CD8-positive, alpha-beta memory T cell (primary cell): ENCODE data around the gene CHD5. TPM values are rescaled to one million over a fixed set of nuclear protein-coding genes. Genes with fewer than 3 reads are reported as not detected.
"Not testable (repeated sequence)": the region's sequence is repeated elsewhere in the genome, so short reads cannot be mapped to it uniquely, and the experiment has no call there.

Experiments used
- CTCF ChIA-PET: fragments of 350-600 bp; sonication (Branson Sonifier 250); formaldehyde crosslinking; loops from one replicate; lab custom pipeline; 2021; ENCODE audit warnings: antibody characterized with exemption; lab: Charles Lee
- POLR2A ChIA-PET: fragments of 350-600 bp; sonication (Branson Sonifier 250); formaldehyde crosslinking; loops from one replicate; lab custom pipeline; 2021; ENCODE audit warnings: antibody characterized with exemption; lab: Charles Lee
- DNase-seq, 5 donors: peaks; one replicate each; pipeline versions ENCODE4 v3.0.0 to v3.0.0-alpha.2; 2020 to 2022; ENCODE audit warnings: mixed read lengths in 1 of 5
- H3K27ac ChIP-seq: one replicate; pipeline ENCODE4 v1.7.0; 2013; ENCODE audit warnings: low read depth, mild to moderate bottlenecking, low read length, moderate library complexity
- H3K27me3 ChIP-seq: 2 replicates; pipeline ENCODE4 v1.7.0; 2013; ENCODE audit warnings: low read length, mild to moderate bottlenecking; ENCODE audit not compliant: insufficient read depth, poor library complexity, severe bottlenecking
- H3K36me3 ChIP-seq: 2 replicates; pipeline ENCODE4 v1.7.0; 2013; ENCODE audit warnings: mild to moderate bottlenecking, low read length, moderate library complexity; ENCODE audit not compliant: insufficient read depth
- H3K4me1 ChIP-seq: 2 replicates; pipeline ENCODE4 v1.7.0; 2013; ENCODE audit warnings: mild to moderate bottlenecking, low read length, moderate library complexity; ENCODE audit not compliant: insufficient read depth
- H3K4me3 ChIP-seq: 2 replicates; pipeline ENCODE4 v1.7.0; 2013; ENCODE audit warnings: mild to moderate bottlenecking, low read length
- H3K9me3 ChIP-seq: 2 replicates; pipeline ENCODE4 v1.7.0; 2013; ENCODE audit warnings: mild to moderate bottlenecking, low read length
- H3K27ac Mint-ChIP-seq, 8 donors: one replicate each; pipeline ENCODE4 v1.8.0; 2020 to 2021; ENCODE audit warnings: mixed read lengths in 8 of 8, mild to moderate bottlenecking in 6 of 8, inconsistent platforms in 3 of 8, moderate library complexity in 3 of 8
- H3K27me3 Mint-ChIP-seq, 2 donors: one replicate each; pipeline ENCODE4 v1.8.0; 2020 to 2021; ENCODE audit warnings: mixed read lengths in 2 of 2, mild to moderate bottlenecking in 1 of 2, moderate library complexity in 1 of 2
- H3K36me3 Mint-ChIP-seq, 3 donors: one replicate each; pipeline ENCODE4 v1.8.0; 2020 to 2021; ENCODE audit warnings: mixed read lengths in 3 of 3, inconsistent platforms in 1 of 3, mild to moderate bottlenecking in 1 of 3
- H3K4me1 Mint-ChIP-seq, 3 donors: one replicate each; pipeline ENCODE4 v1.8.0; 2020 to 2021; ENCODE audit warnings: mixed read lengths in 3 of 3, inconsistent platforms in 1 of 3, mild to moderate bottlenecking in 1 of 3
- H3K4me3 Mint-ChIP-seq, 7 donors: one replicate each; pipeline ENCODE4 v1.8.0; 2020 to 2021; ENCODE audit warnings: mixed read lengths in 7 of 7, mild to moderate bottlenecking in 6 of 7, moderate library complexity in 4 of 7, inconsistent platforms in 2 of 7
- H3K9me3 Mint-ChIP-seq, 5 donors: one replicate each; pipeline ENCODE4 v1.8.0; 2020 to 2022; ENCODE audit warnings: mixed read lengths in 5 of 5, mild to moderate bottlenecking in 3 of 5, moderate library complexity in 2 of 5, inconsistent platforms in 1 of 5
- polyA plus RNA-seq: library from polyadenylated mRNA; unstranded; fragments of 300-500 nt; fragmentation: Illumina TruSeq; gene quantifications from one replicate; pipeline ENCODE4 v1.2.3, GENCODE V29; 2021
- total RNA-seq, 2 experiments: library from RNA; stranded (reverse); gene quantifications; one replicate each; pipeline ENCODE4 v1.2.3, GENCODE V29; 2021

The CHD5 gene
- total and polyA plus RNA-seq, 3 experiments from 2014 or later: 0.61 to 0.82 TPM; not detected in 1

- no peak overlapping the region for H3K4me3 ChIP-seq
- H3K27ac Mint-ChIP-seq: peak overlapping the region in 1 of 8 donors; percentile 68
- H3K9me3 Mint-ChIP-seq: no peaks in the 10 kb centered on the region
- H3K36me3 ChIP-seq: peaks cover 3% of the 10 kb centered on the region
- ChIA-PET POLR2A (no interaction called here), CTCF (no interaction called here)
- H3K36me3 Mint-ChIP-seq: peaks cover 0 to 76% (median 0%) of the 10 kb centered on the region in 3 donors
- H3K27me3 Mint-ChIP-seq: no peaks in the 10 kb centered on the region
- H3K4me3 Mint-ChIP-seq: no peak overlapping the region
- peaks cover 13 to 23% (median 13%) of the 10 kb centered on the region in 3 donors for H3K4me1 Mint-ChIP-seq
- no peaks in the 10 kb centered on the region for H3K27me3 ChIP-seq
- no peak overlapping the region for H3K27ac ChIP-seq
- no peaks in the 10 kb centered on the region for H3K9me3 ChIP-seq
- no peak for DNase-seq
- H3K4me1 ChIP-seq: no peaks in the 10 kb centered on the region
These were observed 114.8 kb downstream of the CHD5 start for GRCh38 chr1:6065093-6065858.

GRCh38 chr1:6063532-6064053, 116.5 kb downstream of the CHD5 start:
- H3K4me3 ChIP-seq, H3K9me3 ChIP-seq, DNase-seq, H3K9me3 Mint-ChIP-seq, H3K36me3 ChIP-seq, POLR2A ChIA-PET, H3K27ac ChIP-seq, H3K27me3 Mint-ChIP-seq, H3K27me3 ChIP-seq, H3K4me3 Mint-ChIP-seq, CTCF ChIA-PET, H3K4me1 ChIP-seq: not testable (repeated sequence)
- H3K27ac Mint-ChIP-seq: peak overlapping the region in 1 of 8 donors; percentile 32
- H3K4me1 Mint-ChIP-seq: peaks cover 14 to 18% (median 14%) of the 10 kb centered on the region in 3 donors
- peaks cover 0 to 75% (median 0%) of the 10 kb centered on the region in 3 donors for H3K36me3 Mint-ChIP-seq

DNA sequence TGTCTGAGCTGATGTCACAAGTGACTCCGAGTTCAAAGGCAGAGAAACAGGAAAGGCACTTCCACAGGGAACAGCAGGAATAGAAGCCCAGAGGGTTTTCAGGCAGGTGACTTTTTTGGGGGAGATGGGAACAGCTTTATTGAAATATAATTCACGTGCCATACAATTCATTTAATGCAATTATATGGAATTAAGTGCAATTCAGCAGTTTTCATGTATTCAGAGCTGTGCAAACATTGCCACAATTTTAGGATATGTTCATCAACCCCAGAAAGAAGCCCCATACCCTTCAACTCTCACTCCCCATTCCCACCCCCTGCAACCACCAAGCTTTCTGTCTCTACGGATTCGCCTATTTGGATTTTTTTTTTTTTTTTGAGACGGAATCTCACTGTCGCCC, 117.5 kb downstream of the CHD5 start:
- H3K27ac ChIP-seq: no peak overlapping the region
- H3K27ac Mint-ChIP-seq: peak overlapping the region in 1 of 8 donors; percentile 4
- H3K27me3 ChIP-seq: no peaks in the 10 kb centered on the region
- POLR2A ChIA-PET: no interaction called here
- H3K36me3 ChIP-seq: no peaks in the 10 kb centered on the region
- H3K4me3 Mint-ChIP-seq: no peak overlapping the region
- H3K27me3 Mint-ChIP-seq: no peaks in the 10 kb centered on the region
- peaks cover 6% of the 10 kb centered on the region for H3K4me1 ChIP-seq
- no peak for DNase-seq
- H3K9me3 ChIP-seq: no peaks in the 10 kb centered on the region
- H3K4me3 ChIP-seq: no peak overlapping the region
- H3K9me3 Mint-ChIP-seq: no peaks in the 10 kb centered on the region
- peaks cover 16 to 22% (median 17%) of the 10 kb centered on the region in 3 donors for H3K4me1 Mint-ChIP-seq
- peaks cover 0 to 70% (median 0%) of the 10 kb centered on the region in 3 donors for H3K36me3 Mint-ChIP-seq
- CTCF ChIA-PET: no interaction called here

DNA sequence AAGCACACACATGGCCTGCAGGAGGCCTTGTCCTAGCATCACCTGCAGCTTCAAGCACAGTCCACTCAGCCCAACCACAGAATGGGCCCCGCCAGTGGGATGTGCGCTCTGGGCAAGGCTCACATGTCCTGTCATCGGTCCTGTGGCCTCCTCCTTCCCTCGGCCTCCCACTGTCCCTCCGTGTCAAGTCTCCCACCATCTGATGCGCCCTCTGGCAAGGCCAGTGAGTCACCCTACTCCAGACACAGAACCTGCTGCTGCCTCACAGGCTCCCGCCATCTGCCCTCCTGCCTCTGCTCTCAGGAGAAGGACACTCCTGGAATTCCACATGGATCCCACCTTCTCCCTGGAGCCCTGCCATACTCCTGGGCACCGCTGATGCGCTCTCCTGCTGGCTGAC, 120.3 kb downstream of the CHD5 start:
- Mint-ChIP-seq H3K27ac (no peak overlapping the region), H3K4me1 (peaks cover 22 to 31% (median 27%) of the 10 kb centered on the region in 3 donors), H3K27me3 (no peaks in the 10 kb centered on the region), H3K36me3 (peaks cover 0 to 59% (median 4%) of the 10 kb centered on the region in 3 donors), H3K9me3 (no peaks in the 10 kb centered on the region), H3K4me3 (no peak overlapping the region)
- ChIA-PET CTCF (no interaction called here), POLR2A (no interaction called here)
- no peaks in the 10 kb centered on the region for H3K36me3 ChIP-seq
- H3K4me1 ChIP-seq: peaks cover 6% of the 10 kb centered on the region
- H3K4me3 ChIP-seq: no peak overlapping the region
- no peak for DNase-seq
- no peak overlapping the region for H3K27ac ChIP-seq
- H3K27me3 ChIP-seq: no peaks in the 10 kb centered on the region
- no peaks in the 10 kb centered on the region for H3K9me3 ChIP-seq

GRCh38 chr1:6057170-6057845, 122.8 kb downstream of the CHD5 start:
- H3K4me3 ChIP-seq: no peak overlapping the region
- H3K36me3 ChIP-seq: no peaks in the 10 kb centered on the region
- H3K4me1 Mint-ChIP-seq: peaks cover 16 to 35% (median 19%) of the 10 kb centered on the region in 3 donors
- ChIA-PET POLR2A (no interaction called here), CTCF (no interaction called here)
- no peaks in the 10 kb centered on the region for H3K9me3 Mint-ChIP-seq
- peaks cover 6% of the 10 kb centered on the region for H3K4me1 ChIP-seq
- peak overlapping the region in 1 of 7 donors; percentile 21 for H3K4me3 Mint-ChIP-seq
- H3K27me3 ChIP-seq: no peaks in the 10 kb centered on the region
- peak overlapping the region in 3 of 8 donors; percentile 26 to 66 (median 54) for H3K27ac Mint-ChIP-seq
- peaks cover 0 to 64% (median 5%) of the 10 kb centered on the region in 3 donors for H3K36me3 Mint-ChIP-seq
- no peaks in the 10 kb centered on the region for H3K27me3 Mint-ChIP-seq
- no peak for DNase-seq
- no peak overlapping the region for H3K27ac ChIP-seq
- H3K9me3 ChIP-seq: no peaks in the 10 kb centered on the region

GRCh38 chr1:6056572-6056948, 123.6 kb downstream of the CHD5 start:
- no peaks in the 10 kb centered on the region for H3K9me3 Mint-ChIP-seq
- POLR2A ChIA-PET: no interaction called here
- Histone ChIP-seq H3K27ac (no peak overlapping the region), H3K9me3 (no peaks in the 10 kb centered on the region), H3K4me1 (peaks cover 6% of the 10 kb centered on the region), H3K27me3 (no peaks in the 10 kb centered on the region), H3K4me3 (no peak overlapping the region), H3K36me3 (no peaks in the 10 kb centered on the region)
- H3K4me1 Mint-ChIP-seq: peaks cover 15 to 36% (median 19%) of the 10 kb centered on the region in 3 donors
- peaks cover 0 to 64% (median 5%) of the 10 kb centered on the region in 3 donors for H3K36me3 Mint-ChIP-seq
- H3K4me3 Mint-ChIP-seq: no peak overlapping the region
- DNase-seq: no peak
- CTCF ChIA-PET: no interaction called here
- H3K27ac Mint-ChIP-seq: peak overlapping the region in 4 of 8 donors; percentile 7 to 56 (median 24)
- H3K27me3 Mint-ChIP-seq: no peaks in the 10 kb centered on the region

DNA sequence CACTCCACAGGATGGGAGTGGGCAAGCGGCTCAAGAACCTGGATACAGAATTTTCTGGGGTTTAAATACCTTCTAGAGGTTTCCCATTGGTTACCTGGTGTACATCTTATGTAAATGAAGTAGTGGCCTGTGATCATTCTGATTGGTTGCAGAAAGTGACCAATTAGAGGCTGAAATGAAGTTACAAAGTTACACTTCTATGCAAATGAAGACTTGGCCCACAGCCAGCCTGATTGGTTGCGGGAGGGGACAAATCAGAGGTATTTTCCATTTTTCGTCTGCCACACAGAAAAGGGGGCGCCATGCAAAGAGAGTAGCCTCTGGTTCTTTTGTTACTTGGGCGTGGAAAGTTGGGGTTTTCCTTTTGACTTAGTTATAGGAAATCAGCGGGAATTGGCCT, 125.5 kb downstream of the CHD5 start:
- H3K27me3 Mint-ChIP-seq: no peaks in the 10 kb centered on the region
- no peak overlapping the region for H3K27ac Mint-ChIP-seq
- Histone ChIP-seq H3K9me3 (no peaks in the 10 kb centered on the region), H3K27me3 (no peaks in the 10 kb centered on the region), H3K36me3 (no peaks in the 10 kb centered on the region), H3K27ac (no peak overlapping the region), H3K4me3 (no peak overlapping the region), H3K4me1 (peaks cover 6% of the 10 kb centered on the region)
- peaks cover 15 to 43% (median 24%) of the 10 kb centered on the region in 3 donors for H3K4me1 Mint-ChIP-seq
- H3K36me3 Mint-ChIP-seq: peaks cover 0 to 67% (median 10%) of the 10 kb centered on the region in 3 donors
- POLR2A ChIA-PET: no interaction called here
- DNase-seq: no peak
- no peaks in the 10 kb centered on the region for H3K9me3 Mint-ChIP-seq
- CTCF ChIA-PET: no interaction called here
- no peak overlapping the region for H3K4me3 Mint-ChIP-seq

- Mint-ChIP-seq H3K27ac (peak overlapping the region in 3 of 8 donors; percentile 17 to 82 (median 39)), H3K4me3 (no peak overlapping the region), H3K27me3 (no peaks in the 10 kb centered on the region), H3K9me3 (no peaks in the 10 kb centered on the region), H3K4me1 (peaks cover 11 to 47% (median 26%) of the 10 kb centered on the region in 3 donors), H3K36me3 (peaks cover 0 to 70% (median 10%) of the 10 kb centered on the region in 3 donors)
- Histone ChIP-seq H3K4me1 (peaks cover 4% of the 10 kb centered on the region), H3K27ac (no peak overlapping the region), H3K27me3 (no peaks in the 10 kb centered on the region), H3K36me3 (no peaks in the 10 kb centered on the region), H3K4me3 (no peak overlapping the region), H3K9me3 (no peaks in the 10 kb centered on the region)
- ChIA-PET CTCF (interaction anchor here (1.4 kb wide), 1 partner anchor 20 kb away, joined by 4 read pairs; no protein-coding TSS in a partner anchor), POLR2A (no interaction called here)
- DNase-seq: no peak
These were observed 126.9 kb downstream of the CHD5 start for GRCh38 chr1:6053206-6053546.
